H1 (cell line): ENCODE data around the gene INPP5F. TPM values are rescaled to one million over a fixed set of nuclear protein-coding genes. Genes with fewer than 3 reads are reported as not detected.

Experiments used
- CTCF ChIA-PET: fragments of 300-600 bp; sonication (Branson Sonifier 250); formaldehyde crosslinking; loops from one replicate; lab custom pipeline; 2021; ENCODE audit not compliant: partially characterized antibody; lab: Charles Lee
- POLR2A ChIA-PET: fragments of 300-600 bp; sonication (Branson Sonifier 250); formaldehyde crosslinking; loops from one replicate; lab custom pipeline; 2021; ENCODE audit warnings: inconsistent platforms; ENCODE audit not compliant: partially characterized antibody; lab: Charles Lee
- DNase-seq, 2 experiments: peaks; one replicate each; pipeline versions ENCODE4 v3.0.0 to v3.0.0-alpha.2; 2010 to 2022; ENCODE audit warnings: low spot score in 2 of 2, low read depth in 1 of 2, mixed read lengths in 1 of 2
- FAIRE-seq: peaks from 2 replicates; lab custom pipeline; 2011; peaks lifted over from hg19 to GRCh38; lab: Jason Lieb, UNC
- H2AFZ ChIP-seq: 2 replicates; pipeline ENCODE4 v1.8.1; 2012; ENCODE audit warnings: low read length, inconsistent platforms
- H2AK5ac ChIP-seq: 2 replicates; pipeline ENCODE4 v1.6.1; 2013; ENCODE audit warnings: low read depth, low read length
- H2BK120ac ChIP-seq: replicated peaks from 2 replicates; pipeline ENCODE3; 2013; ENCODE audit warnings: low read depth, low read length, inconsistent platforms
- H2BK12ac ChIP-seq: 2 replicates; pipeline ENCODE4 v1.6.1; 2013; ENCODE audit warnings: low read depth, low read length
- H2BK15ac ChIP-seq: 2 replicates; pipeline ENCODE4 v1.6.1; 2013; ENCODE audit warnings: low read length
- H2BK20ac ChIP-seq: 2 replicates; pipeline ENCODE4 v1.6.1; 2013; ENCODE audit warnings: low read length
- H2BK5ac ChIP-seq: 2 replicates; pipeline ENCODE4 v1.6.1; 2013; ENCODE audit warnings: low read depth, low read length
- H3K14ac ChIP-seq: 2 replicates; pipeline ENCODE4 v1.6.1; 2013; ENCODE audit warnings: inconsistent platforms; ENCODE audit not compliant: insufficient read length
- H3K18ac ChIP-seq: 2 replicates; pipeline ENCODE4 v1.6.1; 2013; ENCODE audit warnings: low read length; ENCODE audit errors: extremely low read depth
- H3K23ac ChIP-seq: 2 replicates; pipeline ENCODE4 v1.6.1; 2013; ENCODE audit warnings: inconsistent platforms; ENCODE audit not compliant: insufficient read length
- H3K23me2 ChIP-seq: 2 replicates; pipeline ENCODE4 v1.6.1; 2013; ENCODE audit warnings: low read depth, low read length
- H3K27ac ChIP-seq: 2 replicates; pipeline ENCODE4 v1.6.1; 2011; ENCODE audit warnings: low read depth, low read length, inconsistent platforms
- H3K27me3 ChIP-seq, 4 experiments: replicated peaks in 1 of 4; 1 replicate in 1 of 4; 2 replicates in 3 of 4; pipeline versions ENCODE4 v1.6.1 to v1.8.1; 2011 to 2013; ENCODE audit warnings: low read length in 3 of 4, mild to moderate bottlenecking in 3 of 4, inconsistent platforms in 2 of 4, mixed read lengths in 2 of 4, moderate library complexity in 1 of 4; ENCODE audit not compliant: control insufficient read depth in 3 of 4, insufficient read depth in 3 of 4; ENCODE audit errors: extremely low read depth in 1 of 4
- H3K36me3 ChIP-seq, 4 experiments: 2 replicates each; pipeline versions ENCODE4 v1.6.1 to v1.8.1; 2011 to 2013; ENCODE audit warnings: mild to moderate bottlenecking in 4 of 4, low read length in 3 of 4, moderate library complexity in 2 of 4, control low read depth in 1 of 4, inconsistent platforms in 1 of 4; ENCODE audit not compliant: insufficient read depth in 4 of 4, control insufficient read depth in 2 of 4
- H3K4ac ChIP-seq: replicated peaks from 2 replicates; pipeline ENCODE3; 2013; ENCODE audit warnings: low read length, low read depth, mixed read lengths, inconsistent platforms; ENCODE audit not compliant: insufficient read length
- H3K4me1 ChIP-seq, 4 experiments: replicated peaks in 1 of 4; 1 replicate in 1 of 4; 2 replicates in 3 of 4; pipeline versions ENCODE4 v1.6.1 to v1.8.1; 2011 to 2013; ENCODE audit warnings: low read length in 3 of 4, inconsistent platforms in 2 of 4, mixed read lengths in 1 of 4; ENCODE audit not compliant: insufficient read depth in 4 of 4, control insufficient read depth in 3 of 4
- H3K4me2 ChIP-seq, 2 experiments: 2 replicates each; pipeline versions ENCODE4 v1.6.1 to v1.8.1; 2011 to 2013; ENCODE audit warnings: low read depth in 2 of 2, low read length in 2 of 2, control low read depth in 1 of 2, inconsistent platforms in 1 of 2, mild to moderate bottlenecking in 1 of 2; ENCODE audit not compliant: insufficient read depth in 1 of 2
- H3K4me3 ChIP-seq, 4 experiments: fragments of 200-600, 300-600 bp in 1 of 4; sonication (generic), shearing (Covaris generic), sonication (Bioruptor Twin) in 1 of 4; 2 replicates each; pipeline versions ENCODE4 v1.5.1 to v1.8.1; 2011 to 2016; ENCODE audit warnings: low read length in 4 of 4, low read depth in 3 of 4, control low read depth in 2 of 4, inconsistent platforms in 2 of 4, mild to moderate bottlenecking in 2 of 4, mixed read lengths in 1 of 4, moderate library complexity in 1 of 4; ENCODE audit not compliant: insufficient read depth in 2 of 4; ENCODE audit errors: extremely low read depth in 1 of 4
- H3K56ac ChIP-seq: replicated peaks from 2 replicates; pipeline ENCODE3; 2013; ENCODE audit warnings: low read depth, mild to moderate bottlenecking, mixed read lengths, low read length, inconsistent platforms; ENCODE audit not compliant: insufficient read length
- H3K79me1 ChIP-seq: 2 replicates; pipeline ENCODE4 v1.6.1; 2013; ENCODE audit warnings: low read depth, low read length, control low read depth
- H3K79me2 ChIP-seq, 2 experiments: 2 replicates each; pipeline versions ENCODE4 v1.6.1 to v1.8.1; 2012 to 2013; ENCODE audit warnings: low read length in 2 of 2, mild to moderate bottlenecking in 2 of 2, inconsistent platforms in 1 of 2; ENCODE audit not compliant: insufficient read depth in 2 of 2, control insufficient read depth in 1 of 2
- H3K9ac ChIP-seq, 4 experiments: replicated peaks in 1 of 4; 1 replicate in 1 of 4; 2 replicates in 3 of 4; pipeline versions ENCODE4 v1.6.1 to v1.8.1; 2011 to 2013; ENCODE audit warnings: low read depth in 3 of 4, low read length in 3 of 4, control low read depth in 2 of 4, mild to moderate bottlenecking in 2 of 4, moderate library complexity in 2 of 4, inconsistent platforms in 1 of 4; ENCODE audit errors: extremely low read depth in 1 of 4
- H3K9me3 ChIP-seq, 2 experiments: 2 replicates each; pipeline versions ENCODE4 v1.6.1 to v1.8.1; 2012 to 2013; ENCODE audit warnings: mild to moderate bottlenecking in 2 of 2, moderate library complexity in 2 of 2, control low read depth in 1 of 2, inconsistent platforms in 1 of 2, low read depth in 1 of 2, low read length in 1 of 2, mixed read lengths in 1 of 2; ENCODE audit not compliant: insufficient read depth in 2 of 2
- H4K20me1 ChIP-seq, 2 experiments: replicated peaks in 1 of 2; 2 replicates each; pipeline versions ENCODE3 to v1.8.1; 2011 to 2013; ENCODE audit warnings: inconsistent platforms in 2 of 2, low read length in 2 of 2, mild to moderate bottlenecking in 1 of 2; ENCODE audit not compliant: insufficient read depth in 2 of 2, control insufficient read depth in 1 of 2
- H4K5ac ChIP-seq: 2 replicates; pipeline ENCODE4 v1.6.1; 2013; ENCODE audit warnings: low read length, low read depth, mixed read lengths, inconsistent platforms; ENCODE audit not compliant: insufficient read length
- H4K8ac ChIP-seq: 2 replicates; pipeline ENCODE4 v1.8.0; 2013; ENCODE audit warnings: mild to moderate bottlenecking, moderate library complexity, low read length, inconsistent platforms; ENCODE audit not compliant: insufficient read depth; ENCODE audit errors: extremely low read depth
- H4K91ac ChIP-seq: replicated peaks from 2 replicates; pipeline ENCODE3; 2013; ENCODE audit warnings: low read length, mixed read lengths, inconsistent platforms; ENCODE audit not compliant: insufficient read length
- ATF2 ChIP-seq: IDR thresholded peaks from 2 replicates; pipeline ENCODE4 v1.6.1; 2012; ENCODE audit warnings: low read length, inconsistent platforms
- BCL11A ChIP-seq, 2 experiments: IDR thresholded peaks; one replicate each; pipeline ENCODE4 v1.6.1; 2011; ENCODE audit warnings: low read depth in 2 of 2, low read length in 2 of 2, mild to moderate bottlenecking in 2 of 2
- CEBPB ChIP-seq: IDR thresholded peaks from 2 replicates; pipeline ENCODE4 v1.6.1; 2012; ENCODE audit warnings: low read depth, low read length
- HDAC2 ChIP-seq, 2 experiments: fragments of 300-600 bp in 1 of 2; sonication (generic) in 1 of 2; IDR thresholded peaks; 2 replicates each; pipeline ENCODE4 v1.6.1; 2011 to 2012; ENCODE audit warnings: low read depth in 2 of 2, low read length in 2 of 2, mild to moderate bottlenecking in 2 of 2, moderate library complexity in 2 of 2, borderline replicate concordance in 1 of 2, inconsistent platforms in 1 of 2
- MAFK ChIP-seq: IDR thresholded peaks from 2 replicates; pipeline ENCODE4 v1.6.1; 2012; ENCODE audit warnings: low read depth, mild to moderate bottlenecking, improper control_type of control experiment, low read length
- RBBP5 ChIP-seq: IDR thresholded peaks from 2 replicates; pipeline ENCODE4 v1.7.1; 2012; ENCODE audit warnings: low read depth, mild to moderate bottlenecking, inconsistent platforms, low read length, moderate library complexity, borderline replicate concordance
- SIRT6 ChIP-seq: IDR thresholded peaks from one replicate; pipeline ENCODE4 v1.7.1; 2012; ENCODE audit warnings: low read length, inconsistent platforms
- SP4 ChIP-seq: IDR thresholded peaks from 2 replicates; pipeline ENCODE4 v1.6.1; 2012; ENCODE audit warnings: low read length, inconsistent platforms
- WGBS, 2 experiments: shearing (Covaris generic) in 1 of 2; methylation state at CpG; one replicate each; pipeline versions ENCODE4 v1.1.6 to v1.1.7; 2013 to 2015; ENCODE audit warnings: low lambda C conversion rate in 2 of 2, mixed read lengths in 2 of 2, inconsistent platforms in 1 of 2, low coverage in 1 of 2, missing lambda C conversion rate in 1 of 2; ENCODE audit not compliant: insufficient replicate concordance in 2 of 2, insufficient coverage in 1 of 2, insufficient read length in 1 of 2; ENCODE audit errors: extremely low coverage in 1 of 2, missing lambda C conversion rate in 1 of 2; 5-methylcytosine and 5-hydroxymethylcytosine counted together
- polyA plus RNA-seq, 7 experiments: library from polyadenylated mRNA; depleted of rRNA in 3 of 7; stranded (reverse) in 5 of 7; unstranded in 2 of 7; fragments of >200 nt in 5 of 7; fragments of 200-250 nt in 2 of 7; gene quantifications; 1 replicate in 5 of 7; 2 replicates in 1 of 7; 4 replicates in 1 of 7; pipeline versions ENCODE4 v1.2.1 to v1.2.3, GENCODE V29; 2011 to 2013; ENCODE audit warnings: missing spikeins in 2 of 7, mixed read lengths in 2 of 7
- total RNA-seq: library from RNA; stranded (reverse); fragmentation: NEBNext Ultra II Directional; extraction: Animal tissue kit (Norgen Biotek cat#: 25700); gene quantifications from 2 replicates; pipeline ENCODE4 v1.2.1, GENCODE V29; 2021
- TF ChIP-seq, protein P1 (sequence below): IDR thresholded peaks from 2 replicates; pipeline ENCODE4 v1.6.1; 2011; ENCODE audit warnings: low read depth, mild to moderate bottlenecking, low read length; ENCODE audit not compliant: insufficient read depth
- TF ChIP-seq, protein P2 (sequence below): IDR thresholded peaks from 2 replicates; pipeline ENCODE4 v1.6.1; 2011; ENCODE audit warnings: low read length, improper control_type of control experiment

Gene INPP5F
- total and polyA plus RNA-seq, 2 of the 8 experiments (the other 6 are each of a cell fraction or from before 2014, with no cell fraction given) = 50.1 to 101 TPM

DNA sequence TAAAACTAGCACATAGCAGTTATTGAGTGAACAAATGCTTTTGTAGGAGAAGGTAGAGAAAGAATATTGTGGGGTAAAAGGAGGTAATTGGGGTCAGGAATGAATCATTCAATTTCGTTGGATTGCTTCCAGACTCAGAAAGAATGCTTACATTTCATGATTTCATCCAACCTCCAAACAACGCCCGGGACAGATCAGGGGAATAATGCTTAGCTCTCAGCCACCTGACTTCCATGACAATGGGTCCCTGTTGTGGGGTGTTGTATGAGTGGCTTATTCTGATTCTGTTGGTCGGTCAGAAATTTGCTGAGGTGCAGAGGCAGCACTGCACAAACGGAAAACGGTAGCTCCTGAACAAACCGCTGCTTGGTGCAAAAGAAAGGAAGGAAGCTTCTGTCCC, 24.0 kb upstream of the INPP5F start:
- Histone ChIP-seq H3K56ac (no peak overlapping the region), H2BK12ac (0 out of 2 replicates have a peak overlapping the region, but pooled peaks have one; percentile 7), H3K79me2 (no peaks in the 10 kb centered on the region), H3K27ac (no peak overlapping the region), H3K4me2 (peak overlapping the region; percentile 19 to 24; a peak in 2 of 4 replicates), H3K9me3 (peaks cover 0 to 7% of the 10 kb centered on the region in 2 experiments; a peak in 2 of 4 replicates), H2BK5ac (no peak overlapping the region), H4K91ac (no peak overlapping the region), H3K79me1 (no peaks in the 10 kb centered on the region), H3K27me3 (no peaks in the 10 kb centered on the region), H2BK120ac (no peak overlapping the region), H3K4ac (no peak overlapping the region), H4K8ac (no peak overlapping the region), H2BK15ac (no peak overlapping the region), H2BK20ac (no peak overlapping the region), H3K4me1 (peaks cover 0 to 6% (median 4%) of the 10 kb centered on the region in 4 experiments; a peak in 4 of 7 replicates), H3K23ac (no peak overlapping the region), H3K14ac (no peak overlapping the region), H4K20me1 (no peaks in the 10 kb centered on the region), H3K4me3 (no peak overlapping the region; a peak in 1 of 8 replicates), H2AFZ (peak overlapping the region; percentile 93; the same call in 1 of the 2 replicates), H4K5ac (no peak overlapping the region), H3K9ac (no peak overlapping the region), H3K36me3 (0 out of 8 replicates have a peak, but pooled peaks cover 0 to 3% (median 0%) of the 10 kb centered on the region in 4 experiments), H3K23me2 (no peaks in the 10 kb centered on the region), H3K18ac (no peak overlapping the region; the same call in 1 of the 2 replicates), H2AK5ac (no peak overlapping the region)
- WGBS, 2 experiments = 65% methylated on average over 7 of the region's 7 CpGs; no CpG with 5 or more reads in 1 of the 2 experiments
- ChIA-PET POLR2A (interaction anchor here (1.4 to 2.5 kb wide), 2 partner anchors 12 to 14 kb away, joined by 4 to 7 read pairs; no protein-coding TSS in a partner anchor), CTCF (interaction anchor here (1.1 to 1.4 kb wide), 5 partner anchors 15 to 158 kb away, joined by 3 to 8 read pairs (median 4); no protein-coding TSS in a partner anchor)
- DNase-seq (no peak), FAIRE-seq (no peak)
- TF ChIP-seq, protein P1, sequence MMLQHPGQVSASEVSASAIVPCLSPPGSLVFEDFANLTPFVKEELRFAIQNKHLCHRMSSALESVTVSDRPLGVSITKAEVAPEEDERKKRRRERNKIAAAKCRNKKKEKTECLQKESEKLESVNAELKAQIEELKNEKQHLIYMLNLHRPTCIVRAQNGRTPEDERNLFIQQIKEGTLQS = no peak
- TF ChIP-seq HDAC2 (IDR thresholded peaks at IDR 0.05; ENCODE audit: borderline replicate concordance in 1 of 2, low read depth in 2 of 2, low read length in 2 of 2) = no peak
- TF ChIP-seq MAFK = no peak
- TF ChIP-seq ATF2 = no peak
- no peak for TF ChIP-seq BCL11A (IDR thresholded peaks at IDR 0.05; ENCODE audit: low read depth in 2 of 2, low read length in 2 of 2)
- no peak for TF ChIP-seq SP4
- TF ChIP-seq CEBPB = no peak
- no peak for TF ChIP-seq RBBP5
- TF ChIP-seq, protein P2, sequence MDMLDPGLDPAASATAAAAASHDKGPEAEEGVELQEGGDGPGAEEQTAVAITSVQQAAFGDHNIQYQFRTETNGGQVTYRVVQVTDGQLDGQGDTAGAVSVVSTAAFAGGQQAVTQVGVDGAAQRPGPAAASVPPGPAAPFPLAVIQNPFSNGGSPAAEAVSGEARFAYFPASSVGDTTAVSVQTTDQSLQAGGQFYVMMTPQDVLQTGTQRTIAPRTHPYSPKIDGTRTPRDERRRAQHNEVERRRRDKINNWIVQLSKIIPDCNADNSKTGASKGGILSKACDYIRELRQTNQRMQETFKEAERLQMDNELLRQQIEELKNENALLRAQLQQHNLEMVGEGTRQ = no peak
- TF ChIP-seq SIRT6 = no peak
